Brain microvascular endothelial cell (primary cell): ENCODE measurements around the gene PARD6B.
"Not testable (repeated sequence)": the region's sequence is repeated elsewhere in the genome, so short reads cannot be mapped to it uniquely, and the experiment has no call there.

ENCODE experiments used
- DNase-seq: peaks from one replicate; pipeline ENCODE4 v3.0.0-alpha.2; 2020
- H3K27ac ChIP-seq: fragments of 250-450 bp; sonication (Bioruptor Pico); 2 replicates; pipeline ENCODE4 v1.5.1; 2020; ENCODE audit warnings: mild to moderate bottlenecking, moderate library complexity
- H3K27me3 ChIP-seq: fragments of 250-450 bp; sonication (Bioruptor Pico); replicated peaks from 2 replicates; pipeline ENCODE4 v1.5.1; 2020; ENCODE audit warnings: mild to moderate bottlenecking
- H3K36me3 ChIP-seq: fragments of 250-450 bp; sonication (Bioruptor Pico); replicated peaks from 2 replicates; pipeline ENCODE4 v1.5.1; 2020; ENCODE audit warnings: mild to moderate bottlenecking
- H3K4me3 ChIP-seq: 2 replicates; pipeline ENCODE4 v1.5.1; 2011; ENCODE audit warnings: low read depth, mild to moderate bottlenecking, control low read depth, low read length, moderate library complexity
- in situ Hi-C: cut with HindIII; loops from 2 replicates; pipeline ENCODE4 v1.10.0; 2017; ENCODE audit warnings: low sequenced_read_pairs, low pct_ligation_motif_present
- TF ChIP-seq, protein P1 (sequence below): IDR thresholded peaks from 2 replicates; pipeline ENCODE4 v1.5.1; 2011; ENCODE audit warnings: low read depth, mild to moderate bottlenecking, moderate library complexity, low read length, control low read depth, inconsistent platforms; ENCODE audit errors: missing control alignments

Gene PARD6B

DNA sequence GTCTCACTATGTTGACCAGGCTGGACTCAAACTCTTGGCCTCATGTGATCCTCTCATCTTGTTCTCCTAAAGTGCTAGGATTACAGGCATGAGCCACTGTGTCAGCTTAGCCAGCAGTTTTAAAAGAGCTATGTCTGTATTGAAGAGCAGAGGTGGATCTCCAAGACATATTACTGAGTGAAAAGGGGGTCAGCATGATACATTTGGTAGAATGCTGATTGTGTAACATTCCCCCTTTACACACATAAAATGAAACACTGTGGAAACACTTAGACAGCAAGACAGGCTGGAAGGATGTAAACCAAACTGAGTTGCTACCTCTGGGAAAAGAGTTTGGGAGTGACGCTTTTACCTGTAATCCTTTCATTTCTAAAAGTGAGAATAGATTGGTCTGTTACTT is 38.4 kb upstream of the PARD6B start:
- H3K4me3 ChIP-seq: no peak overlapping the region
- in situ Hi-C loops: no loop called here
- no peaks in the 10 kb centered on the region for H3K36me3 ChIP-seq
- TF ChIP-seq, protein P1, sequence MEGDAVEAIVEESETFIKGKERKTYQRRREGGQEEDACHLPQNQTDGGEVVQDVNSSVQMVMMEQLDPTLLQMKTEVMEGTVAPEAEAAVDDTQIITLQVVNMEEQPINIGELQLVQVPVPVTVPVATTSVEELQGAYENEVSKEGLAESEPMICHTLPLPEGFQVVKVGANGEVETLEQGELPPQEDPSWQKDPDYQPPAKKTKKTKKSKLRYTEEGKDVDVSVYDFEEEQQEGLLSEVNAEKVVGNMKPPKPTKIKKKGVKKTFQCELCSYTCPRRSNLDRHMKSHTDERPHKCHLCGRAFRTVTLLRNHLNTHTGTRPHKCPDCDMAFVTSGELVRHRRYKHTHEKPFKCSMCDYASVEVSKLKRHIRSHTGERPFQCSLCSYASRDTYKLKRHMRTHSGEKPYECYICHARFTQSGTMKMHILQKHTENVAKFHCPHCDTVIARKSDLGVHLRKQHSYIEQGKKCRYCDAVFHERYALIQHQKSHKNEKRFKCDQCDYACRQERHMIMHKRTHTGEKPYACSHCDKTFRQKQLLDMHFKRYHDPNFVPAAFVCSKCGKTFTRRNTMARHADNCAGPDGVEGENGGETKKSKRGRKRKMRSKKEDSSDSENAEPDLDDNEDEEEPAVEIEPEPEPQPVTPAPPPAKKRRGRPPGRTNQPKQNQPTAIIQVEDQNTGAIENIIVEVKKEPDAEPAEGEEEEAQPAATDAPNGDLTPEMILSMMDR: no peak
- no peak for DNase-seq
- H3K27ac ChIP-seq: no peak overlapping the region
- no peaks in the 10 kb centered on the region for H3K27me3 ChIP-seq

DNA sequence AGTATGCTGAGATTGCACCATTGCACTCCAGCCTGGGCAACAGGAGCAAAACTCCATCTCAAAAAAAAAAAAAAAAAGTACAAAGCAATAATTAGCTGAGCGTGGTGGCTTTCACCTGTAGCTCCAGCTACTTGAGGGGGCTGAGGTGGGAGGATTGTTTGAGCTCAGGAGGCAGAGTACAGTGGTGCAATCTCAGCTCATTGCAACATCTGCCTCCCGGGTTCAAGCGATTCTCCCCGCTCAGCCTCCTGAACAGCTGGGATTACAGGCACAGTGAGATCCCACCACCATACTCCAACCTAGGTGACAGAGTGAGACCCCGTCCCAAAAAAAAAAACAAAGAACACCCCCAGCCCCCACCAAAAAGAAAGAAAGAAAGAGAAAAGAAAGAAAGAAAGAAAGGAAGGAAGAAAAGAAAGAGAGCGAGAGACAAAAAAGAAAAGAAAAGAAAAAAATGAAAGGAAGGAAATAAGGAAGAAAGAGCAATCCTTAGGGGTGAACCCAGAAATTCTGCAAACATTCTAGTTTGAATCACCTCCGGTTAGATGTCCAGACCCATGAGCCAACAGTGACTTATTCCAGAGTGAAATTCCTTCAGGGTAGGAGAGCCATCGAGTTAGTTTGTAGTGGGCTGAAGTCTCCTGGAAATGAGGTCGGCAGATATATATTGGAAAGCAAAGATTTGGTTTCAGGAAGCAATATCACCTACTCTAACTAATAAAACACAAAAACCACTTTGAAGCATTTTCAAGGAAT is 36.8 kb upstream of the PARD6B start:
- DNase-seq: no peak
- Histone ChIP-seq H3K4me3 (no peak overlapping the region), H3K36me3 (no peaks in the 10 kb centered on the region), H3K27ac (no peak overlapping the region), H3K27me3 (no peaks in the 10 kb centered on the region)
- TF ChIP-seq, protein P1: no peak
- in situ Hi-C loops: no loop called here

DNA sequence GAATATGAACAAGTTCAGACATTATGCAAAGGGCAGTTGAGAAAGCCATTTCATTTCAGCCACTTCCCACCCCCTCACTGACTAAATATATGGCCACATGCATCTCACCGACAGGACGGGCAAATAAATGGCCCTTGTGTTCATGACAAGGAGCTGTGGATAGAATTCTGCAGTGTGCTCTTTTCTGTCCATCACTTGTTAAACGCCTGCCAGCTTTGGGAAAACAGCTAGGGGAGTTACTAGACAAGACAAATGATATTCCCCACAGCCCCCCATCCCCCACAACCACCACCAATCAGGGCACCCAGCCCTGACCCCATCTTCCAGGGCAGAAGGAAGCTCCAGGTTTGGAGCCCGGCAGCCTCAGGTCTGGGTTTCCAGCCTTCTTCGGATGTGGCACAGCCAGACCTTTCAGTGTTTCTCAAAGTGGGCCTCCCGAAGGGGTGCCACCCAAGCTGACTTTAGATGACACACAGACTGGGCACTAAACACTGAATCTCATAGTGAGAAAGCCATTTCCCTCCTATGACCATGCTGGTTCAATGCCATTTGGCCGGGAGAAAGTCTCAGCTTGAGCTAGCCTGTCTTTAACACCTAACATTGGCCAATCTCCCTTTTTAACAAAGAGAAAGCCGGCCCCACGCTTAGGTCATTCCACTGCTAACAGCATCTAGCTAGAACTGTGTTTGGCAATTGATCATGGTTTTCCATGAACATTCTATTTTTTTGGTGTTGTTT is 36.1 kb upstream of the PARD6B start:
- no peak overlapping the region for H3K27ac ChIP-seq
- no peaks in the 10 kb centered on the region for H3K36me3 ChIP-seq
- TF ChIP-seq, protein P1: no peak
- no peak overlapping the region for H3K4me3 ChIP-seq
- no peaks in the 10 kb centered on the region for H3K27me3 ChIP-seq
- no peak for DNase-seq
- in situ Hi-C loops: no loop called here

DNA sequence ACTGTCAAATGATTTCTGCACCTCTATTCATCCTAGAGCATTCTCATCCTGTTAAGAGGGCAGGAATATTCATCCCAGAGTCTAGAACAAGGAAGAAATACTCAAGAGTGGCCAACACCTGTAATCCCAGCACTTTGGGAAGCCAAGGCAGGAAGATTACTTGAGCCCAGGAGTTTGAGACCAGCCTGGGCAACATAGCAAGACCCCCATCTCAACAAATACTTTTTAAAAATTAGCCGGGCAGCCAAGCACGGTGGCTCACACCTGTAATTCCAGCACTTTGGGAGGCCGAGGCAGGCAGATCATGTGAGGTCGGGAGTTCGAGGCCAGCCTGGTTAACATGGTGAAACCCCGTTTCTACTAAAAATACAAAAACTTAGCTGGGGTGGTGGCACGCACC is 33.1 kb upstream of the PARD6B start:
- H3K4me3 ChIP-seq, DNase-seq, H3K36me3 ChIP-seq, in situ Hi-C loops, H3K27me3 ChIP-seq, H3K27ac ChIP-seq: not testable (repeated sequence)

DNA sequence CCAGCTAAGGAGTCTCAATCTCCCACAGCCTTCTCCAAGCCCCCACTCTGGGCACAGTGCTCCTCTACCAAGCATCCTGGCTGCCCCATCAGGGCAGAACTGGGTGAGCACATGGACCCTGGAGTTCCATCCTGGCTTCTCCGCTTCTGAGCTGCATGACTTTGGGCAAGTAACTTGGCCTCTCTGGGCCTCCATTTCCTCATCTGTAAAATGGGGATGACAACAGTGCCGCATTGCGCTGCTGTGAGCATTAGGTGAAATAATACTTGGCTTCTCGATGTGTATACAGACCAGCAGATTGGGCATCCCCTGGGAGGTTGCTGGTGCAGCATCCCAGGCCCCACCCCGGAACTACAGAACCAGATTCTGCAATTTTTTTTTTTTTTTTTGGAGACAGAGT is 31.7 kb upstream of the PARD6B start:
- no peak for DNase-seq
- no peak overlapping the region for H3K4me3 ChIP-seq
- TF ChIP-seq, protein P1: no peak
- H3K27me3 ChIP-seq: no peaks in the 10 kb centered on the region
- H3K36me3 ChIP-seq: no peaks in the 10 kb centered on the region
- no peak overlapping the region for H3K27ac ChIP-seq
- in situ Hi-C loops: no loop called here

DNA sequence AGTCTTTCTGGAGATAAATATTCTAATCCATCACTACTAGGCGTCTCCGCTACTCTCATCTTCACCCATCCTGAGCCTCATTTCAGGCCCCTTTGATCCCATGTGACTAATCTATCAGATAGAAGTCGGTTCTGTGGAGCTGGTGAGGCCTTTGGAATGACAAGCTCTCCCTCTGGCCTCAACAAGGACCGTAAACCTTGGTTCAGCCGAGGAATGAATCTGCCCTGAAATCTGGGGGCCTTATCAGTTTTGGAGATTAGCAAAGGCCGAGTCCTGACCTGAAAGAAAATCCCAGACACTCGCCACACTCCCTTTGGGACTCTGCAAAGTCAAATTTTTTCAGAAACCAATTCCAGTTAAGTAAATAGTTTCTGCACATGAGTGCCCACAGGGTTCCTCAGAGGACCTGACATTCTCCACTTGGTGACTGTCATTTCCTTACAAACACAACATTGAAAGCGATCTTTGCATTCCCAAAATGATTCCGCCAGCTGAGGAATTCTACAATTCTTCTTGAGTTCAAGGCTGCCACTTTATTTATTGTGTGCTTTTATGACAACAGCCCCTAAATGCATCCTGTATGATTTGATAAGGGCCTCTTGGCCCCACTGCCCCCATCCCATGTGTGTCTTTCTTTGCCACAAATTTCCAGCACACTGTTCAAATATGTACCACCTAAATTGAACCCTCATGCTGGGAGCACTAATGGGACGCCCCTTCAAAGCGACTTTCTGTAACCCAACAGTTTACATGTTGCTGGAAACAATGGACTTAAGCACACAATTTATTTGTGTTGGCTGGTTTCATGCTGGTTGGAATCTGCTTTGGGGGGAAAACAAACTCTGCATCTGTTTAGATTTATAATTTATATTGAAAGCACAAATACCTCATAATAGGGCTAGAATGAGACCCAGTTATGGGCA is 30.1 kb upstream of the PARD6B start:
- in situ Hi-C loops: no loop called here
- H3K27ac ChIP-seq: no peak overlapping the region

DNA sequence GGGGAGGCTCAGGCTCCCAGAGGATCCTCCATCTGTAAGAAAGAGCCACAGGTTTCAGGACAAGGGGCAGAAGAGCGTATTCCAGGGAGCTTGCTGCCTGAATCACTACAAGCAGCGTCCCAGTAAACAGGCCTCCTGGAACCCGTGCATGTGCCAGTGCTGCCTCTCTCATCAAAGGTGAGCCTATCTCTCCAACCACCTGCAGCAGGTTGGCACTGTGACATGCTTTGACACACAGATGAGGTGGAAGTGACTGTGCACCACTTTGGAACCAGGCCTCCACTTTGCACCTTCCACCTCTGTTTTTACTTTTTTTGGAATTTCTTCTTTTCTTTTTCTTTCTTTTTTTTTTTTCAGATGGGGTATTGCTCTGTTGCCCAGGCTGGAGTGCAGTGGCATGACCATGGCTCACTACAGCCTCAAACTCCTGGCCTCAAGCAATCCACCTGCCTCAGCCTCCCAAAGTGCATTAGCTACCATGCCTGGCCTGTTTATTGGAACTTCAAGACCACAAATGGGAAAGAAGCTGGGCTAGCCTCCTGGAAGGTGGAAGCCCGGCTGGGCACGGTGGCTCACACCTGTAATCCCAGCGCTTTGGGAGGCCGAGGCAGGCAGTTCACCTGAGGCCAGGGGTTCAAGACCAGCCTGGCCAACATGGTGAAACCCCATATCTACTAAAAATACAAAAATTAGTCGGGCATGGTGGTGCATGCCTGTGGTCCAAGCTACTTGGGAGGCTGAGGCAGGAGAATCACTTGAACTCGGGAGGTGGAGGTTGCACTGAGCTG is 27.5 kb upstream of the PARD6B start:
- H3K36me3 ChIP-seq, H3K4me3 ChIP-seq, H3K27me3 ChIP-seq, H3K27ac ChIP-seq, DNase-seq, in situ Hi-C loops: not testable (repeated sequence)

More for the DNA sequence above, 30.1 kb upstream of the PARD6B start:
- Histone ChIP-seq H3K4me3 (no peak overlapping the region), H3K36me3 (no peaks in the 10 kb centered on the region), H3K27me3 (no peaks in the 10 kb centered on the region)
- TF ChIP-seq, protein P1: no peak
- no peak for DNase-seq
